RPMI7951 (cell line): ENCODE data around the gene KIF5A. TPM values are rescaled to one million over a fixed set of nuclear protein-coding genes. Genes with fewer than 3 reads are reported as not detected.

ENCODE experiments used
- DNase-seq: peaks from one replicate; pipeline ENCODE4 v3.0.0-alpha.2; 2012; ENCODE audit warnings: low read depth
- total RNA-seq: library from RNA; depleted of rRNA; stranded (reverse); fragments of >200 nt; shearing (Covaris generic); gene quantifications from 2 replicates; pipeline ENCODE4 v1.2.3, GENCODE V29; 2014

KIF5A gene
- total RNA-seq, 1 experiment from 2014 or later = 0.60 TPM

GRCh38 chr12:57535764-57536596, 13.9 kb upstream of the KIF5A start:
- no peak for DNase-seq

- no peak for DNase-seq
These were observed 13.3 kb upstream of the KIF5A start for GRCh38 chr12:57536597-57536942.

GRCh38 chr12:57539134-57539768, 10.6 kb upstream of the KIF5A start:
- no peak for DNase-seq

GRCh38 chr12:57541001-57541400, 8.8 kb upstream of the KIF5A start:
- no peak for DNase-seq

GRCh38 chr12:57541717-57542116, 8.1 kb upstream of the KIF5A start:
- no peak for DNase-seq

- DNase-seq = no peak
These were observed 6.3 kb upstream of the KIF5A start for GRCh38 chr12:57543581-57543980.

- DNase-seq = no peak
These were observed 3.9 kb upstream of the KIF5A start for GRCh38 chr12:57545809-57546437.

GRCh38 chr12:57546438-57547287, 3.2 kb upstream of the KIF5A start, which contains the start of gene DCTN2:
Gene DCTN2 (minus strand): TSS chr12:57547192. CDS start chr12:57547063, 129 bp downstream.
- peak; percentile 96 for DNase-seq

GRCh38 chr12:57547288-57548012, 2.4 kb upstream of the KIF5A start:
- no peak for DNase-seq

GRCh38 chr12:57548013-57548315, 1.9 kb upstream of the KIF5A start:
- DNase-seq = no peak

- DNase-seq = no peak
These were observed 1.4 kb upstream of the KIF5A start for GRCh38 chr12:57548488-57548887.

- no peak for DNase-seq
These were observed 488 bp upstream of the KIF5A start for GRCh38 chr12:57549203-57549908.

- no peak for DNase-seq
These were observed 1.1 kb downstream of the KIF5A start for GRCh38 chr12:57550641-57551549.

GRCh38 chr12:57551637-57552305, 1.9 kb downstream of the KIF5A start:
- no peak for DNase-seq

- no peak for DNase-seq
These were observed 2.4 kb downstream of the KIF5A start for GRCh38 chr12:57552306-57552651.

GRCh38 chr12:57552835-57553313, 3.0 kb downstream of the KIF5A start:
- DNase-seq = peak; percentile 48

GRCh38 chr12:57553343-57554202, 3.7 kb downstream of the KIF5A start:
- no peak for DNase-seq

GRCh38 chr12:57554453-57554852, 4.6 kb downstream of the KIF5A start:
- DNase-seq = no peak
